HepG2 (cell line): Measurements from ENCODE around the gene GNB3. TPM values are rescaled to one million over a fixed set of nuclear protein-coding genes. Genes with fewer than 3 reads are reported as not detected.

ENCODE experiments used
- ARNT ChIP-seq: fragments of 450-650 bp; IDR thresholded peaks from 2 replicates; pipeline ENCODE4 v1.6.1; 2017
- BRD4 ChIP-seq: sonication (generic); formaldehyde crosslinking; IDR thresholded peaks from 2 replicates; pipeline ENCODE4 v1.4.0; 2020; ENCODE audit warnings: missing genetic modification reagents
- ESRRA ChIP-seq: sonication (generic); formaldehyde crosslinking; IDR thresholded peaks from 2 replicates; pipeline ENCODE4 v1.5.1; 2020; ENCODE audit warnings: mild to moderate bottlenecking, low read depth, missing genetic modification reagents
- ETV6 ChIP-seq: sonication (generic); formaldehyde crosslinking; conservative IDR thresholded peaks from 2 replicates; pipeline ENCODE4 v1.4.0; 2020; ENCODE audit warnings: missing genetic modification reagents
- EZH2 ChIP-seq: conservative IDR thresholded peaks from 2 replicates; pipeline ENCODE4 v1.6.1; 2012; ENCODE audit warnings: mild to moderate bottlenecking, low read depth, low read length, moderate library complexity
- FOSL2 ChIP-seq: sonication (generic); formaldehyde crosslinking; IDR thresholded peaks from 2 replicates; pipeline ENCODE4 v1.4.0; 2020; ENCODE audit warnings: missing genetic modification reagents
- GPN1 ChIP-seq: sonication (generic); formaldehyde crosslinking; IDR thresholded peaks from 2 replicates; pipeline ENCODE4 v1.5.1; 2020; ENCODE audit warnings: missing genetic modification reagents, borderline replicate concordance
- JDP2 ChIP-seq: sonication (generic); formaldehyde crosslinking; IDR thresholded peaks from 2 replicates; pipeline ENCODE4 v1.8.1; 2022; ENCODE audit warnings: missing genetic modification reagents, borderline replicate concordance
- NCOA2 ChIP-seq: sonication (generic); formaldehyde crosslinking; IDR thresholded peaks from 2 replicates; pipeline ENCODE4 v1.8.0; 2022; ENCODE audit warnings: inconsistent platforms
- NR2F2 ChIP-seq: IDR thresholded peaks from 2 replicates; pipeline ENCODE4 v1.6.1; 2012; ENCODE audit warnings: low read depth, inconsistent platforms, borderline replicate concordance
- PAXIP1 ChIP-seq: sonication (generic); formaldehyde crosslinking; conservative IDR thresholded peaks from 2 replicates; pipeline ENCODE4 v1.4.0; 2020; ENCODE audit warnings: mild to moderate bottlenecking, missing genetic modification reagents, moderate library complexity
- RCOR2 ChIP-seq: IDR thresholded peaks from 2 replicates; pipeline ENCODE4 v1.6.1; 2016; ENCODE audit warnings: missing biosample characterization, missing genetic modification reagents
- RELA ChIP-seq: sonication (generic); formaldehyde crosslinking; IDR thresholded peaks from 2 replicates; pipeline ENCODE4 v1.4.0; 2020; ENCODE audit warnings: missing genetic modification reagents
- RFX1 ChIP-seq: fragments of 450-650 bp; IDR thresholded peaks from 2 replicates; pipeline ENCODE4 v1.6.1; 2017
- RFX5 ChIP-seq: IDR thresholded peaks from 2 replicates; pipeline ENCODE4 v1.6.1; 2011; ENCODE audit warnings: low read depth, low read length, improper control_type of control experiment
- SKI ChIP-seq: fragments of 450-650 bp; IDR thresholded peaks from one replicate; pipeline ENCODE4 v1.6.1; 2018; ENCODE audit warnings: mild to moderate bottlenecking; ENCODE audit not compliant: partially characterized antibody
- ZBTB38 ChIP-seq: sonication (generic); formaldehyde crosslinking; IDR thresholded peaks from 2 replicates; pipeline ENCODE4 v1.5.1; 2020; ENCODE audit warnings: mild to moderate bottlenecking, missing genetic modification reagents
- ZBTB7B ChIP-seq: sonication (generic); formaldehyde crosslinking; IDR thresholded peaks from 2 replicates; pipeline ENCODE4 v1.4.0; 2020; ENCODE audit warnings: missing genetic modification reagents
- ZFP36L2 ChIP-seq: sonication (generic); formaldehyde crosslinking; IDR thresholded peaks from 2 replicates; pipeline ENCODE4 v1.4.0; 2020; ENCODE audit warnings: missing genetic modification reagents
- ZFP62 ChIP-seq: sonication (generic); formaldehyde crosslinking; IDR thresholded peaks from 2 replicates; pipeline ENCODE4 v1.4.0; 2020; ENCODE audit warnings: missing genetic modification reagents
- ZNF264 ChIP-seq: sonication (generic); formaldehyde crosslinking; IDR thresholded peaks from 2 replicates; pipeline ENCODE4 v1.4.0; 2020; ENCODE audit warnings: missing genetic modification reagents
- ZNF274 ChIP-seq: sonication (generic); formaldehyde crosslinking; IDR thresholded peaks from 2 replicates; pipeline ENCODE4 v1.5.1; 2020; ENCODE audit warnings: mild to moderate bottlenecking, missing genetic modification reagents
- ZNF432 ChIP-seq: sonication (generic); formaldehyde crosslinking; IDR thresholded peaks from 2 replicates; pipeline ENCODE4 v1.5.0; 2020; ENCODE audit warnings: missing genetic modification reagents, mild to moderate bottlenecking, borderline replicate concordance
- ZNF496 ChIP-seq: sonication (generic); formaldehyde crosslinking; IDR thresholded peaks from 2 replicates; pipeline ENCODE4 v1.8.1; 2023; ENCODE audit warnings: mild to moderate bottlenecking, moderate library complexity, missing genetic modification reagents; ENCODE audit not compliant: insufficient replicate concordance
- ZNF510 ChIP-seq: sonication (generic); formaldehyde crosslinking; IDR thresholded peaks from 2 replicates; pipeline ENCODE4 v1.4.0; 2020; ENCODE audit warnings: low read depth, mild to moderate bottlenecking, missing genetic modification reagents
- ZNF570 ChIP-seq: sonication (generic); formaldehyde crosslinking; IDR thresholded peaks from 2 replicates; pipeline ENCODE4 v1.4.0; 2020; ENCODE audit warnings: mild to moderate bottlenecking, missing genetic modification reagents, borderline replicate concordance
- ZNF775 ChIP-seq: sonication (generic); formaldehyde crosslinking; IDR thresholded peaks from 2 replicates; pipeline ENCODE4 v1.4.0; 2020; ENCODE audit warnings: missing genetic modification reagents, mild to moderate bottlenecking, moderate library complexity, borderline replicate concordance
- polyA plus RNA-seq, 8 experiments: library from polyadenylated mRNA; depleted of rRNA in 3 of 8; stranded (reverse) in 7 of 8; unstranded in 1 of 8; fragments of >200 nt; fragmentation: Illumina TruSeq in 4 of 8; extraction: Trizol in 4 of 8; gene quantifications; 2 replicates each; pipeline versions ENCODE4 v1.2.1 to v1.2.3, GENCODE V29; 2011 to 2016; ENCODE audit warnings: low read depth in 4 of 8, missing spikeins in 1 of 8, mixed read lengths in 1 of 8; ENCODE audit not compliant: insufficient read depth in 1 of 8
- total RNA-seq, 5 experiments: library from RNA; depleted of rRNA; stranded (reverse); fragments of >200 nt; fragmentation: Illumina TruSeq; extraction: Trizol; gene quantifications; 2 replicates each; pipeline ENCODE4 v1.2.3, GENCODE V29; 2016; ENCODE audit warnings: low read depth in 1 of 5
- TF ChIP-seq, protein P1 (sequence below): IDR thresholded peaks from 2 replicates; pipeline ENCODE4 v1.6.1; 2016
- TF ChIP-seq, protein P2 (sequence below): sonication (generic); formaldehyde crosslinking; IDR thresholded peaks from 2 replicates; pipeline ENCODE4 v1.8.1; 2023; ENCODE audit warnings: mild to moderate bottlenecking, missing genetic modification reagents

Gene GNB3
- total and polyA plus RNA-seq, 2 of the 13 experiments (the other 11 are each of a cell fraction or from before 2014, with no cell fraction given) = 1.3 to 3.6 TPM

DNA sequence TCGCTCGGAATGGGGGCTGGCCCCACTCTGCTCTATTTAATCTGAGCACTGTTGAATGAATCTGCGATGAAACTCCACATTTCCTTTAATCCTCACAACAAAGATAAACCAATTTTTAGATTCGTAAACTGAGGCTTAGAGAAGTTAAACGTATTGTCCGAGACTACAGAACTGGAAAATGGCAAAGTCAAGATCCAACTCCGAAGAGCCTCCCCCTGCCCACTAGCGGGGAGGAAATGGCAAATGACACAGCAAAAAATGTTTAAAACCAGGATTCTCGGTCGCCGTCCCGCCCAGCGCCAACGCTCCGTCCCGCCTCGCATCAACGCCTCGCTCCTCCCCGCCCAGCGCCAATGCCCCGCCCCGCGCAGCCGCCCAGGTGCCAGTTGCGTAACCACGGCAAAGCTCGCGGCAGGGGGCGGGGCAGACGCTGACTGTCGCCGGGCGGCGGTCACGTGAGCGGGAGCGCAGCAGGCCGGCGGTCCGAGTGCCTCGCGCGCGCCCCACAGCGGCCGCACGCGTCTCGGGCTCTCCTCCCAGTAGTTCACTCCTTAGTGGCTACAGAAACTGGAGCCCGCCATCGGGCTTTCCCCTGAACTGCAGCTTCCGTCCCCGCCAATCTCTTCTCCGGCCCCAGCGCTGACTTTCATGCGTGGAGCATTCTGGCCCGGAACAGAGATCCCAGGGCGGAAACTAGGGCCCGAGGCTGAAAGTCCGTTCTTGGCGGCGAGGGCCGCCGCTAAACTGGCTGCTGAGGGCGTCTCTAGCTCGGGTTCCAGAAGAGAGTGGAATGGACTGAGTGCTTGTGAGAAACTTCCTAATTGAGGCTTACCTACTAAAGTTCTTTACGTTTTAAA is 50.3 kb downstream of the GNB3 start (continued):
- TF ChIP-seq PAXIP1 (CRISPR knock-in tag) (peak; percentile 85), ZNF274 (peak; percentile 54), ZFP62 (CRISPR knock-in tag) (no peak), ZNF775 (no peak), ZBTB7B (no peak; the same call in 1 of the 2 replicates), FOSL2 (CRISPR knock-in tag) (peak; percentile 70), SKI (peak; percentile 91), ZNF510 (no peak), EZH2 (no peak), ARNT (no peak), GPN1 (CRISPR knock-in tag) (no peak), ESRRA (no peak), ZNF432 (CRISPR knock-in tag) (no peak), ZNF496 (no peak), JDP2 (CRISPR knock-in tag) (no peak), ETV6 (CRISPR knock-in tag) (peak; percentile 66; the same call in 1 of the 2 replicates), NCOA2 (CRISPR knock-in tag) (no peak; the same call in 1 of the 2 replicates), ZFP36L2 (CRISPR knock-in tag) (no peak), NR2F2 (no peak), RFX5 (peak; percentile 36; the same call in 1 of the 2 replicates), ZNF570 (CRISPR knock-in tag) (no peak), BRD4 (CRISPR knock-in tag) (0 out of 2 replicates have a peak, but pooled peaks have one; percentile 23), ZBTB38 (peak; percentile 93), ZNF264 (CRISPR knock-in tag) (peak; percentile 44; the same call in 1 of the 2 replicates), RCOR2 (CRISPR knock-in tag) (no peak), RELA (CRISPR knock-in tag) (0 out of 2 replicates have a peak, but pooled peaks have one; percentile 58), RFX1 (no peak)
- TF ChIP-seq, protein P1, sequence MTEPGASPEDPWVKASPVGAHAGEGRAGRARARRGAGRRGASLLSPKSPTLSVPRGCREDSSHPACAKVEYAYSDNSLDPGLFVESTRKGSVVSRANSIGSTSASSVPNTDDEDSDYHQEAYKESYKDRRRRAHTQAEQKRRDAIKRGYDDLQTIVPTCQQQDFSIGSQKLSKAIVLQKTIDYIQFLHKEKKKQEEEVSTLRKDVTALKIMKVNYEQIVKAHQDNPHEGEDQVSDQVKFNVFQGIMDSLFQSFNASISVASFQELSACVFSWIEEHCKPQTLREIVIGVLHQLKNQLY (CRISPR knock-in tag) = peak; percentile 91
- TF ChIP-seq, protein P2, sequence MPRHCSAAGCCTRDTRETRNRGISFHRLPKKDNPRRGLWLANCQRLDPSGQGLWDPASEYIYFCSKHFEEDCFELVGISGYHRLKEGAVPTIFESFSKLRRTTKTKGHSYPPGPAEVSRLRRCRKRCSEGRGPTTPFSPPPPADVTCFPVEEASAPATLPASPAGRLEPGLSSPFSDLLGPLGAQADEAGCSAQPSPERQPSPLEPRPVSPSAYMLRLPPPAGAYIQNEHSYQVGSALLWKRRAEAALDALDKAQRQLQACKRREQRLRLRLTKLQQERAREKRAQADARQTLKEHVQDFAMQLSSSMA = peak; percentile 57; the same call in 1 of the 2 replicates
